Heart left ventricle (tissue), 13 donors: ENCODE measurements around the gene SLC39A12.

Experiments used
- POLR2A ChIP-seq, 2 donors: fragments of 450-650 bp; IDR thresholded peaks; one replicate each; pipeline ENCODE4 v1.6.1; 2017; ENCODE audit warnings: antibody characterized with exemption in 2 of 2, mild to moderate bottlenecking in 2 of 2, moderate library complexity in 2 of 2
- TF ChIP-seq, protein P1 (sequence below), 12 donors: fragments of 200-600 bp; sonication (generic) in 4 of 12; IDR thresholded peaks; one replicate each; pipeline versions ENCODE4 v1.5.0 to v1.8.0; 2018 to 2022; ENCODE audit warnings: antibody characterized with exemption in 12 of 12, mild to moderate bottlenecking in 5 of 12
- donor health status: ischemic (EF 13 %, LVEDD 7.1; RV severe dilation, severe dysfunction).
- donor health status: DM: no; HTN: yes; CAD: no.
- donor health status: DM: no; HTN: no; CAD: no.
- donor health status: ischemic (EF 25% LVEDD 6.9; RV normal size, moderate dysfunction).
- donor health status: ischemic (EF 25% LVEDD 5.7; RV mildly dilated, moderate dysfunction).
- donor health status: ischemic (EF 35%, LVEDD 5.7; RV mildly dilated, moderate dysfunction).
- donor health status: nonischemic (EF 11% LVEDD 7.7; RV severe dilation, severe dysfunction).
- donor health status: DM: yes; HTN: yes; CAD: no.
- donor health status: PGD.
- donor health status: ischemic (EF 29% LVEDD 5.4; RV normal size, mild dysfunction).
- donor health status: nonischemic (EF 23%, LVEDD 6.1; RV moderate dilation, normal function).

DNA sequence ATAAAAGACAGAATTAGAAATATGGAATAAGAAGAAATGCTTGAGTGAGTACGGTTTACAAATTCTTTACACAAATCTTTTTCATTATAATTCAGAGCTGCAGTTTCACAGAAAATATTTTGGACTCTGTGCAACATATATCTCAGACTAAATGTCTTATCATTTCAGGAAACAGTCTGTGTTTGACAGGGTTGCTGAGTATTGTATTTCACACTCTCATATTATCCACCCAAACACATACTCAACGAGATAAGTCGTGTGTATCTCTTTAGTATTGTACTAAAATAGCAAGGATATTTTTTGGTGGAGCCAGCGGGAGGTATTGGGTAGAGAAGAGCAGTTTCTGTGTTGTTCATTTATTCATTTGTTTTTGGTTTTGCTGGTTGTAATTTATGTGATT lies 39.0 kb upstream of the SLC39A12 start:
- TF ChIP-seq, protein P1, sequence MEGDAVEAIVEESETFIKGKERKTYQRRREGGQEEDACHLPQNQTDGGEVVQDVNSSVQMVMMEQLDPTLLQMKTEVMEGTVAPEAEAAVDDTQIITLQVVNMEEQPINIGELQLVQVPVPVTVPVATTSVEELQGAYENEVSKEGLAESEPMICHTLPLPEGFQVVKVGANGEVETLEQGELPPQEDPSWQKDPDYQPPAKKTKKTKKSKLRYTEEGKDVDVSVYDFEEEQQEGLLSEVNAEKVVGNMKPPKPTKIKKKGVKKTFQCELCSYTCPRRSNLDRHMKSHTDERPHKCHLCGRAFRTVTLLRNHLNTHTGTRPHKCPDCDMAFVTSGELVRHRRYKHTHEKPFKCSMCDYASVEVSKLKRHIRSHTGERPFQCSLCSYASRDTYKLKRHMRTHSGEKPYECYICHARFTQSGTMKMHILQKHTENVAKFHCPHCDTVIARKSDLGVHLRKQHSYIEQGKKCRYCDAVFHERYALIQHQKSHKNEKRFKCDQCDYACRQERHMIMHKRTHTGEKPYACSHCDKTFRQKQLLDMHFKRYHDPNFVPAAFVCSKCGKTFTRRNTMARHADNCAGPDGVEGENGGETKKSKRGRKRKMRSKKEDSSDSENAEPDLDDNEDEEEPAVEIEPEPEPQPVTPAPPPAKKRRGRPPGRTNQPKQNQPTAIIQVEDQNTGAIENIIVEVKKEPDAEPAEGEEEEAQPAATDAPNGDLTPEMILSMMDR (IDR thresholded peaks at IDR 0.05) = no peak
- no peak for TF ChIP-seq POLR2A (IDR thresholded peaks at IDR 0.05)
